ENCODE data around the gene TDG. TPM values are rescaled to one million over a fixed set of nuclear protein-coding genes. Genes with fewer than 3 reads are reported as not detected.

TDG gene
- total RNA-seq, 1 experiment from 2014 or later = 33.0 TPM

- ATAC-seq = no peak
- Mint-ChIP-seq H3K4me3 (no peak overlapping the region), H3K4me1 (no peaks in the 10 kb centered on the region), H3K27me3 (ENCODE audit: low read depth) (no peaks in the 10 kb centered on the region), H3K27ac (no peak overlapping the region), H3K9me3 (no peaks in the 10 kb centered on the region), H3K36me3 (peaks cover 98% of the 10 kb centered on the region)
- no peak for DNase-seq (ENCODE audit: low spot score)
- ChIA-PET CTCF (no interaction called here), POLR2A (no interaction called here)
- no peak for TF ChIP-seq TEAD1 (CRISPR knock-in tag; IDR thresholded peaks at IDR 0.05)
- TF ChIP-seq NR3C1 (CRISPR knock-in tag; conservative IDR thresholded peaks at IDR 0.05; ENCODE audit: low read depth) = no peak
- no peak for TF ChIP-seq ZNF138 (CRISPR knock-in tag; conservative IDR thresholded peaks at IDR 0.05)
- TF ChIP-seq RORB (CRISPR knock-in tag; IDR thresholded peaks at IDR 0.05) = no peak
- no peak for TF ChIP-seq ZNF425 (CRISPR knock-in tag; conservative IDR thresholded peaks at IDR 0.05)
These were observed 20.7 kb upstream of the TDG start for GRCh38 chr12:103944964-103945363.

DNA sequence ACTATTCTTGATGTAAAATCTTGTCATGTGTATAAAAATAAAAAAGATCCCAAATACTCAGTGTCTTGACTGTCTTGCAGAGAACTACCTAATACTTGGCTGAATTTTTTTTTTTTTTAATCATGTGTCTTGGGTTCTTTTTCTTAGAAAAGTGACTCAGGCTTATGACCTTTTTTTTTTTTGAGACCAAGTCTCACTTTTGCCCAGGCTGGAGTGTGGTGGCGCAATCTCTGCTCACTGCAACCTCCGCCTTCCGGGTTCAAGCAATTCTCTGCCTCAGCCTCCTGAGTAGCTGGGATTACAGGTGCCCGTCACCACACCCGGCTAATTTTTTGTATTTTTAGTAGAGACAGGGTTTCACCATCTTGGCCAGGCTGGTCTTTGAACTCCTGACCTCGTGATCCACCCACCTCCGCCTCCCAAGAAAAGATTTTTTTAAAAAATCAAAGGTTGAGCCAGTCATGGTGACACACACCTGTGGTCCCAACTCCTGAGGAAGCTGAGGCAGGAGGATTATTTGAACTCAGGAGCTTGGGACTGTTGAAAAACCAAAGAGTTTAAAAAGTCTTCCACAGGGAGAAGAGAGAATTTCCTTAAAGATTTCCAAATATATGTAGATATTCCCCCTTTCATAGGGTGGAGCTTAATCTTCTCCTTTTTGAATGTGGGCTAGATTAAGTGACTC lies 17.7 kb upstream of the TDG start:
- no peak for TF ChIP-seq NR1H2 (CRISPR knock-in tag; IDR thresholded peaks at IDR 0.05)
- TF ChIP-seq MXD4 (CRISPR knock-in tag; IDR thresholded peaks at IDR 0.05; ENCODE audit: borderline replicate concordance) = no peak
- TF ChIP-seq SMAD3 (CRISPR knock-in tag; IDR thresholded peaks at IDR 0.05; ENCODE audit: borderline replicate concordance) = no peak
- no peak for TF ChIP-seq ETV6 (CRISPR knock-in tag; IDR thresholded peaks at IDR 0.05)
- TF ChIP-seq, protein P1, sequence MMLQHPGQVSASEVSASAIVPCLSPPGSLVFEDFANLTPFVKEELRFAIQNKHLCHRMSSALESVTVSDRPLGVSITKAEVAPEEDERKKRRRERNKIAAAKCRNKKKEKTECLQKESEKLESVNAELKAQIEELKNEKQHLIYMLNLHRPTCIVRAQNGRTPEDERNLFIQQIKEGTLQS (CRISPR knock-in tag; conservative IDR thresholded peaks at IDR 0.05) = no peak
- TF ChIP-seq FOXP1 (CRISPR knock-in tag; IDR thresholded peaks at IDR 0.05; ENCODE audit: borderline replicate concordance) = no peak
- TF ChIP-seq RELA (CRISPR knock-in tag; IDR thresholded peaks at IDR 0.05; ENCODE audit: borderline replicate concordance) = no peak
- no peak for TF ChIP-seq ATF6 (CRISPR knock-in tag; IDR thresholded peaks at IDR 0.05)
- TF ChIP-seq USF2 (CRISPR knock-in tag; IDR thresholded peaks at IDR 0.05) = no peak
- TF ChIP-seq, protein P2, sequence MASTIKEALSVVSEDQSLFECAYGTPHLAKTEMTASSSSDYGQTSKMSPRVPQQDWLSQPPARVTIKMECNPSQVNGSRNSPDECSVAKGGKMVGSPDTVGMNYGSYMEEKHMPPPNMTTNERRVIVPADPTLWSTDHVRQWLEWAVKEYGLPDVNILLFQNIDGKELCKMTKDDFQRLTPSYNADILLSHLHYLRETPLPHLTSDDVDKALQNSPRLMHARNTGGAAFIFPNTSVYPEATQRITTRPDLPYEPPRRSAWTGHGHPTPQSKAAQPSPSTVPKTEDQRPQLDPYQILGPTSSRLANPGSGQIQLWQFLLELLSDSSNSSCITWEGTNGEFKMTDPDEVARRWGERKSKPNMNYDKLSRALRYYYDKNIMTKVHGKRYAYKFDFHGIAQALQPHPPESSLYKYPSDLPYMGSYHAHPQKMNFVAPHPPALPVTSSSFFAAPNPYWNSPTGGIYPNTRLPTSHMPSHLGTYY (CRISPR knock-in tag; IDR thresholded peaks at IDR 0.05) = no peak
- TF ChIP-seq ESRRA (CRISPR knock-in tag; IDR thresholded peaks at IDR 0.05; ENCODE audit: borderline replicate concordance) = no peak
- no peak for TF ChIP-seq ZMAT4 (CRISPR knock-in tag; IDR thresholded peaks at IDR 0.05)
- no peak for TF ChIP-seq ZNF121 (CRISPR knock-in tag; IDR thresholded peaks at IDR 0.05)
- no peak for TF ChIP-seq NR2C2 (CRISPR knock-in tag; IDR thresholded peaks at IDR 0.05)
- TF ChIP-seq ZNF219 (CRISPR knock-in tag; IDR thresholded peaks at IDR 0.05; ENCODE audit: borderline replicate concordance) = no peak
- TF ChIP-seq ZNF512 (CRISPR knock-in tag; IDR thresholded peaks at IDR 0.05; ENCODE audit: borderline replicate concordance) = no peak
- TF ChIP-seq, protein P3, sequence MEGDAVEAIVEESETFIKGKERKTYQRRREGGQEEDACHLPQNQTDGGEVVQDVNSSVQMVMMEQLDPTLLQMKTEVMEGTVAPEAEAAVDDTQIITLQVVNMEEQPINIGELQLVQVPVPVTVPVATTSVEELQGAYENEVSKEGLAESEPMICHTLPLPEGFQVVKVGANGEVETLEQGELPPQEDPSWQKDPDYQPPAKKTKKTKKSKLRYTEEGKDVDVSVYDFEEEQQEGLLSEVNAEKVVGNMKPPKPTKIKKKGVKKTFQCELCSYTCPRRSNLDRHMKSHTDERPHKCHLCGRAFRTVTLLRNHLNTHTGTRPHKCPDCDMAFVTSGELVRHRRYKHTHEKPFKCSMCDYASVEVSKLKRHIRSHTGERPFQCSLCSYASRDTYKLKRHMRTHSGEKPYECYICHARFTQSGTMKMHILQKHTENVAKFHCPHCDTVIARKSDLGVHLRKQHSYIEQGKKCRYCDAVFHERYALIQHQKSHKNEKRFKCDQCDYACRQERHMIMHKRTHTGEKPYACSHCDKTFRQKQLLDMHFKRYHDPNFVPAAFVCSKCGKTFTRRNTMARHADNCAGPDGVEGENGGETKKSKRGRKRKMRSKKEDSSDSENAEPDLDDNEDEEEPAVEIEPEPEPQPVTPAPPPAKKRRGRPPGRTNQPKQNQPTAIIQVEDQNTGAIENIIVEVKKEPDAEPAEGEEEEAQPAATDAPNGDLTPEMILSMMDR (IDR thresholded peaks at IDR 0.05) = no peak
- no peak for TF ChIP-seq NR3C1 (CRISPR knock-in tag; conservative IDR thresholded peaks at IDR 0.05; ENCODE audit: low read depth)
- H3K9me3 Mint-ChIP-seq = no peaks in the 10 kb centered on the region
- no peaks in the 10 kb centered on the region for H3K27me3 Mint-ChIP-seq (ENCODE audit: low read depth)
- DNase-seq (ENCODE audit: low spot score) (no peak), ATAC-seq (no peak)
- CTCF ChIA-PET = interaction anchor here (0.7 kb wide), 1 partner anchor 373 kb away, joined by 4 read pairs; no protein-coding TSS in a partner anchor
- no peaks in the 10 kb centered on the region for H3K4me1 Mint-ChIP-seq
- POLR2A ChIA-PET = interaction anchor here (0.7 kb wide), 1 partner anchor 138 kb away, joined by 8 read pairs; no protein-coding TSS in a partner anchor
- no peak overlapping the region for H3K4me3 Mint-ChIP-seq
- H3K36me3 Mint-ChIP-seq = peaks cover 92% of the 10 kb centered on the region
- peak overlapping the region; percentile 16; the same call in 1 of the 2 replicates for H3K27ac Mint-ChIP-seq
